K562 (cell line): Measurements from ENCODE around the gene SLC44A2. TPM values are rescaled to one million over a fixed set of nuclear protein-coding genes. Genes with fewer than 3 reads are reported as not detected.

ENCODE experiments used
- ARID1B ChIP-seq: fragments of 450-650 bp; IDR thresholded peaks from 2 replicates; pipeline ENCODE4 v1.6.1; 2016; ENCODE audit warnings: antibody characterized with exemption, mild to moderate bottlenecking, inconsistent platforms
- FOS ChIP-seq: IDR thresholded peaks from 3 replicates; pipeline ENCODE4 v1.6.1; 2011; ENCODE audit not compliant: insufficient read length; ENCODE audit errors: extremely low read depth
- GABPB1 ChIP-seq: sonication (generic); formaldehyde crosslinking; IDR thresholded peaks from 2 replicates; pipeline ENCODE4 v1.8.0; 2022; ENCODE audit warnings: mild to moderate bottlenecking, missing genetic modification reagents
- HDAC8 ChIP-seq: fragments of 450-650 bp; IDR thresholded peaks from 2 replicates; pipeline ENCODE4 v1.6.1; 2016; ENCODE audit warnings: mild to moderate bottlenecking, missing genetic modification characterization, moderate library complexity, missing compliant biosample characterization
- KAT7 ChIP-seq: sonication (generic); formaldehyde crosslinking; IDR thresholded peaks from 2 replicates; pipeline ENCODE4 v1.8.0; 2022; ENCODE audit warnings: missing genetic modification reagents, mild to moderate bottlenecking, borderline replicate concordance
- L3MBTL2 ChIP-seq: fragments of 450-650 bp; IDR thresholded peaks from 2 replicates; pipeline ENCODE4 v1.6.1; 2016; ENCODE audit warnings: mild to moderate bottlenecking, moderate library complexity
- MAFG ChIP-seq: fragments of 450-650 bp; conservative IDR thresholded peaks from 2 replicates; pipeline ENCODE4 v1.6.1; 2016; ENCODE audit warnings: missing genetic modification characterization, missing compliant biosample characterization
- MTF1 ChIP-seq: fragments of 250-450 bp; sonication (Bioruptor Pico); IDR thresholded peaks from 2 replicates; pipeline ENCODE4 v1.9.0; 2021; ENCODE audit warnings: moderate library complexity, mild to moderate bottlenecking, inconsistent platforms, borderline replicate concordance
- NR2C2 ChIP-seq, 2 experiments: fragments of 200-800 bp in 1 of 2; sonication (Bioruptor generic) in 1 of 2; sonication (generic) in 1 of 2; formaldehyde crosslinking in 1 of 2; IDR thresholded peaks; 2 replicates each; pipeline versions ENCODE4 v1.6.1 to v1.8.0; 2016 to 2022; ENCODE audit warnings: mild to moderate bottlenecking in 1 of 2, missing compliant biosample characterization in 1 of 2, missing genetic modification characterization in 1 of 2, missing genetic modification reagents in 1 of 2
- PREB ChIP-seq: sonication (generic); formaldehyde crosslinking; IDR thresholded peaks from 2 replicates; pipeline ENCODE4 v1.8.1; 2023; ENCODE audit warnings: mild to moderate bottlenecking, missing genetic modification reagents
- RBM15 ChIP-seq: fragments of 200-400 bp; formaldehyde crosslinking; IDR thresholded peaks from 2 replicates; pipeline ENCODE4 v1.6.1; 2018; ENCODE audit warnings: mild to moderate bottlenecking, low read length, moderate library complexity; ENCODE audit not compliant: insufficient read depth
- RBM22 ChIP-seq: fragments of 200-400 bp; formaldehyde crosslinking; IDR thresholded peaks from 2 replicates; pipeline ENCODE4 v1.6.1; 2018; ENCODE audit warnings: low read length, low read depth; ENCODE audit not compliant: poor library complexity, severe bottlenecking
- RBM25 ChIP-seq: fragments of 200-400 bp; formaldehyde crosslinking; IDR thresholded peaks from 2 replicates; pipeline ENCODE4 v1.6.1; 2018; ENCODE audit warnings: low read length, low read depth, moderate library complexity; ENCODE audit not compliant: severe bottlenecking
- SMARCB1 ChIP-seq: IDR thresholded peaks from 2 replicates; pipeline ENCODE4 v1.6.1; 2011; ENCODE audit warnings: improper control_type of control experiment, low read depth; ENCODE audit not compliant: insufficient read length
- SNRNP70 ChIP-seq: fragments of 200-400 bp; formaldehyde crosslinking; optimal IDR thresholded peaks from 2 replicates; pipeline ENCODE3; 2017; ENCODE audit warnings: low read depth, low read length
- TAL1 ChIP-seq: fragments of 450-650 bp; IDR thresholded peaks from 2 replicates; pipeline ENCODE4 v1.6.1; 2016; ENCODE audit warnings: mild to moderate bottlenecking
- ZC3H4 ChIP-seq: sonication (generic); formaldehyde crosslinking; IDR thresholded peaks from 2 replicates; pipeline ENCODE4 v1.9.0; 2021; ENCODE audit warnings: missing genetic modification reagents, borderline replicate concordance
- ZC3H8 ChIP-seq: fragments of 450-650 bp; IDR thresholded peaks from 2 replicates; pipeline ENCODE4 v1.6.1; 2017
- ZNF134 ChIP-seq: fragments of 250-450 bp; sonication (Bioruptor Pico); conservative IDR thresholded peaks from 2 replicates; pipeline ENCODE4 v1.4.0; 2020
- ZNF165 ChIP-seq: fragments of 250-450 bp; sonication (Bioruptor Pico); IDR thresholded peaks from 2 replicates; pipeline ENCODE4 v1.4.0; 2020; ENCODE audit warnings: borderline replicate concordance
- ZNF3 ChIP-seq: fragments of 250-450 bp; sonication (Bioruptor Pico); IDR thresholded peaks from 2 replicates; pipeline ENCODE4 v1.5.0; 2021; ENCODE audit warnings: mild to moderate bottlenecking, moderate library complexity
- ZNF551 ChIP-seq: fragments of 250-450 bp; sonication (Bioruptor Pico); IDR thresholded peaks from 2 replicates; pipeline ENCODE4 v1.5.0; 2021; ENCODE audit warnings: mild to moderate bottlenecking, moderate library complexity
- polyA plus RNA-seq, 8 experiments: library from polyadenylated mRNA; depleted of rRNA in 4 of 8; stranded (reverse) in 5 of 8; unstranded in 3 of 8; fragments of >200 nt; fragmentation: Nextera tagmentation in 2 of 8; fragmentation: Illumina TruSeq in 1 of 8; extraction: Ambion mirVana in 2 of 8; extraction: Trizol in 1 of 8; gene quantifications; 2 replicates each; pipeline versions ENCODE4 v1.2.1 to v1.2.3, GENCODE V29; 2011 to 2014; ENCODE audit warnings: inconsistent platforms in 1 of 8, missing spikeins in 1 of 8
- total RNA-seq, 7 experiments: library from RNA; depleted of rRNA in 6 of 7; stranded (reverse); fragments of >200 nt in 6 of 7; fragmentation: Illumina TruSeq in 2 of 7; extraction: Trizol in 2 of 7; gene quantifications; 2 replicates each; pipeline versions ENCODE4 v1.2.1 to v1.2.3, GENCODE V29; 2011 to 2021; ENCODE audit warnings: low replicate concordance in 1 of 7
- TF ChIP-seq, protein P1 (sequence below): sonication (generic); formaldehyde crosslinking; IDR thresholded peaks from 2 replicates; pipeline ENCODE4 v1.8.0; 2022; ENCODE audit warnings: mild to moderate bottlenecking, low read depth, missing genetic modification reagents
- TF ChIP-seq, protein P2 (sequence below): sonication (generic); IDR thresholded peaks from 2 replicates; pipeline ENCODE4 v1.6.1; 2016
- TF ChIP-seq, protein P3 (sequence below): sonication (generic); formaldehyde crosslinking; IDR thresholded peaks from 2 replicates; pipeline ENCODE4 v1.9.0; 2022; ENCODE audit warnings: mild to moderate bottlenecking, missing genetic modification reagents

SLC44A2 gene
- total and polyA plus RNA-seq, 9 of the 15 experiments (the other 6 are each of a cell fraction or from before 2014, with no cell fraction given): 1.1 to 34.2 (median 8.1) TPM

DNA sequence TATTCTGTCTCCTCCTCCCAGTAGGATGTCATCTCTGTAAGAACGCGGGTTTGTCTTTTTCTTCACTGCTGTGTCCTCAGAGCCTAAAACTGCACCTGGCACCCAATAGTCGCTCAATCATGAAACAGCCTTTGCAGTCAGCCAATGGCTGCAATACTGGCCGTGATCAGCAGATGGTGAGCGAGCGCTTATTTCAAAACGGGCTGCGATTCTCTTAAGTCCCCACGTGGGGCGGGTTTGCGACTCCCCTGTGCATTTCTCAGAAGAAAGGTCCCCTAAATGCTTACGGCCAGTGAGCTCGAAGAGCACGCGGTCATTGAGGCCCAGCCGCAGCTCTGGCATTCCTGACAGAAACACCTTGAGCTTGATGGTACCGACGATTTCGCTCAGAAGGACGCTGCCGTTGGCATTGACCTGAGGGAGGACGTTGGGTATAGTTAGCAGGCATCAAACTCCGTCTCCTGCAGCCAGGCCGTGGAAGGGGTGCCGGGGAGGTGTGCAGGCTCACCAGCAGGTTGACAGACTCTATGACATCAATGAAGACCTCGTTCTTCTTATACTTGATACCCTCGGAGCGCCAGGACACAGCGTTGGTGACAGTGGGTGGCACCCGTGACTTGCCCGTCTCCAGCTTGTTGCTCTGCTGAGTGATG is 44.2 kb upstream of the SLC44A2 start (continued):
- TF ChIP-seq ZNF3: peak; percentile 91; the same call in 1 of the 2 replicates
- no peak for TF ChIP-seq ZC3H8
- TF ChIP-seq L3MBTL2: peak; percentile 91
- no peak for TF ChIP-seq RBM15
- TF ChIP-seq, protein P1, sequence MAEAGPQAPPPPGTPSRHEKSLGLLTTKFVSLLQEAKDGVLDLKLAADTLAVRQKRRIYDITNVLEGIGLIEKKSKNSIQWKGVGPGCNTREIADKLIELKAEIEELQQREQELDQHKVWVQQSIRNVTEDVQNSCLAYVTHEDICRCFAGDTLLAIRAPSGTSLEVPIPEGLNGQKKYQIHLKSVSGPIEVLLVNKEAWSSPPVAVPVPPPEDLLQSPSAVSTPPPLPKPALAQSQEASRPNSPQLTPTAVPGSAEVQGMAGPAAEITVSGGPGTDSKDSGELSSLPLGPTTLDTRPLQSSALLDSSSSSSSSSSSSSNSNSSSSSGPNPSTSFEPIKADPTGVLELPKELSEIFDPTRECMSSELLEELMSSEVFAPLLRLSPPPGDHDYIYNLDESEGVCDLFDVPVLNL: no peak
- no peak for TF ChIP-seq FOS
- TF ChIP-seq MTF1 (CRISPR knock-in tag): no peak
- no peak for TF ChIP-seq HDAC8 (tag)
- no peak for TF ChIP-seq RBM22
- TF ChIP-seq SNRNP70: no peak
- no peak for TF ChIP-seq ZNF551 (CRISPR knock-in tag)
- no peak for TF ChIP-seq GABPB1 (CRISPR knock-in tag)
- no peak for TF ChIP-seq PREB (CRISPR knock-in tag)
- TF ChIP-seq SMARCB1: no peak
- TF ChIP-seq, protein P2, sequence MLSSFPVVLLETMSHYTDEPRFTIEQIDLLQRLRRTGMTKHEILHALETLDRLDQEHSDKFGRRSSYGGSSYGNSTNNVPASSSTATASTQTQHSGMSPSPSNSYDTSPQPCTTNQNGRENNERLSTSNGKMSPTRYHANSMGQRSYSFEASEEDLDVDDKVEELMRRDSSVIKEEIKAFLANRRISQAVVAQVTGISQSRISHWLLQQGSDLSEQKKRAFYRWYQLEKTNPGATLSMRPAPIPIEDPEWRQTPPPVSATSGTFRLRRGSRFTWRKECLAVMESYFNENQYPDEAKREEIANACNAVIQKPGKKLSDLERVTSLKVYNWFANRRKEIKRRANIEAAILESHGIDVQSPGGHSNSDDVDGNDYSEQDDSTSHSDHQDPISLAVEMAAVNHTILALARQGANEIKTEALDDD: no peak
- no peak for TF ChIP-seq ZNF134 (CRISPR knock-in tag)
- no peak for TF ChIP-seq NR2C2 (CRISPR knock-in tag; IDR thresholded peaks at IDR 0.05)
- no peak for TF ChIP-seq NR2C2 (tag; IDR thresholded peaks at IDR 0.05)
- TF ChIP-seq ZC3H4 (CRISPR knock-in tag): no peak
- peak; percentile 13; the same call in 1 of the 2 replicates for TF ChIP-seq ARID1B
- no peak for TF ChIP-seq KAT7 (CRISPR knock-in tag)
- TF ChIP-seq RBM25: peak; percentile 22
- TF ChIP-seq TAL1: no peak
- TF ChIP-seq, protein P3, sequence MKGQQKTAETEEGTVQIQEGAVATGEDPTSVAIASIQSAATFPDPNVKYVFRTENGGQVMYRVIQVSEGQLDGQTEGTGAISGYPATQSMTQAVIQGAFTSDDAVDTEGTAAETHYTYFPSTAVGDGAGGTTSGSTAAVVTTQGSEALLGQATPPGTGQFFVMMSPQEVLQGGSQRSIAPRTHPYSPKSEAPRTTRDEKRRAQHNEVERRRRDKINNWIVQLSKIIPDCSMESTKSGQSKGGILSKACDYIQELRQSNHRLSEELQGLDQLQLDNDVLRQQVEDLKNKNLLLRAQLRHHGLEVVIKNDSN (CRISPR knock-in tag): peak; percentile 76
- no peak for TF ChIP-seq MAFG (tag)
- TF ChIP-seq ZNF165: no peak
